GM23248 (cell line): ENCODE measurements around the gene GOLPH3L.
"Not testable (repeated sequence)": the region's sequence is repeated elsewhere in the genome, so short reads cannot be mapped to it uniquely, and the experiment has no call there.

ENCODE experiments used
- EZH2 ChIP-seq: fragments of 200-600 bp; sonication (generic); IDR thresholded peaks from 2 replicates; pipeline ENCODE4 v1.6.1; 2018; ENCODE audit warnings: antibody characterized with exemption, mild to moderate bottlenecking; ENCODE audit not compliant: insufficient read depth, poor library complexity, severe bottlenecking
- EZH2phosphoT487 ChIP-seq: fragments of 200-600 bp; sonication (generic); IDR thresholded peaks from 2 replicates; pipeline ENCODE4 v1.6.1; 2018; ENCODE audit warnings: antibody characterized with exemption, moderate library complexity, mild to moderate bottlenecking, low read depth; ENCODE audit not compliant: insufficient read depth

DNA sequence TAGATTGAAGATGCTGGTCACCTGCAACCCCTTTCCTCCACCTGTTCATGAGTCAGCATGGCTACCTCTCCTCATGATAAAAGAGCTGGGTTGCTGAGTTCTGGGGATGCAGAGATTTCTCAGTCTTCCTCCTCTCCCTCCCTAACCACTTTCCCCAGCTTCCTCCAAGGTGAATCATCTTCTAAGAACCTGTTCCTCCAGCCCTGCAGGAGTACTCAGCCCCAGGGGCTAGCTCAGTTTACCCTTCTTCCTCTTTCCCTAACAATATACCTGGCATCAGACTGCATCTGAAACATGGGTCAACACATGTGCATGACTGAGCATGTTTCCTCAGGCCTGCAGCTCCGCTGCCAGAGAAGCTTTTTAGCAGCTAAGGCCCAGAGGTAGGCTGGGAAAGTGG, 72.8 kb downstream of the GOLPH3L start:
- not testable (repeated sequence) for TF ChIP-seq EZH2, EZH2phosphoT487
